Hepatocyte (in vitro differentiated cells): ENCODE measurements around the gene NXT1. TPM values are rescaled to one million over a fixed set of nuclear protein-coding genes. Genes with fewer than 3 reads are reported as not detected.

Experiments
- DNase-seq: peaks from one replicate; pipeline ENCODE4 v3.0.0-alpha.2; 2016; ENCODE audit warnings: low spot score
- H2AFZ ChIP-seq: fragments of 200-600 bp; sonication (generic); 2 replicates; pipeline ENCODE4 v1.6.0; 2016; ENCODE audit warnings: antibody characterized with exemption, mild to moderate bottlenecking
- H3K27ac ChIP-seq: fragments of 200-600 bp; sonication (generic); 2 replicates; pipeline ENCODE4 v1.5.1; 2016; ENCODE audit warnings: mild to moderate bottlenecking
- H3K27me3 ChIP-seq: fragments of 200-600 bp; sonication (generic); 2 replicates; pipeline ENCODE4 v1.6.1; 2016
- H3K36me3 ChIP-seq: fragments of 200-600 bp; sonication (generic); replicated peaks from 2 replicates; pipeline ENCODE4 v1.5.1; 2016; ENCODE audit warnings: low read depth; ENCODE audit not compliant: insufficient read depth
- H3K4me1 ChIP-seq: fragments of 200-600 bp; sonication (generic); 2 replicates; pipeline ENCODE4 v1.5.1; 2016; ENCODE audit warnings: mild to moderate bottlenecking, moderate library complexity; ENCODE audit not compliant: insufficient read depth
- H3K4me2 ChIP-seq: fragments of 200-600 bp; sonication (generic); 2 replicates; pipeline ENCODE4 v1.6.0; 2016
- H3K4me3 ChIP-seq: fragments of 200-600 bp; sonication (generic); 2 replicates; pipeline ENCODE4 v1.5.1; 2016; ENCODE audit warnings: mild to moderate bottlenecking
- H3K79me2 ChIP-seq: fragments of 200-600 bp; sonication (generic); 2 replicates; pipeline ENCODE4 v1.6.0; 2017; ENCODE audit warnings: mild to moderate bottlenecking
- H3K9me2 ChIP-seq: fragments of 200-600 bp; sonication (generic); replicated peaks from 2 replicates; pipeline ENCODE4 v1.6.0; 2017; ENCODE audit warnings: mild to moderate bottlenecking; ENCODE audit not compliant: insufficient read depth
- H3K9me3 ChIP-seq: fragments of 200-600 bp; sonication (generic); 2 replicates; pipeline ENCODE4 v1.5.1; 2016; ENCODE audit warnings: low read depth, mild to moderate bottlenecking
- H4K20me1 ChIP-seq: fragments of 200-600 bp; sonication (generic); 2 replicates; pipeline ENCODE4 v1.6.0; 2016; ENCODE audit warnings: mild to moderate bottlenecking; ENCODE audit not compliant: insufficient read depth, poor library complexity, severe bottlenecking
- CTCF ChIP-seq: fragments of 200-600 bp; sonication (generic); IDR thresholded peaks from 2 replicates; pipeline ENCODE4 v1.5.1; 2016; ENCODE audit warnings: antibody characterized with exemption, mild to moderate bottlenecking; ENCODE audit not compliant: poor library complexity
- EZH2 ChIP-seq: fragments of 200-600 bp; sonication (generic); IDR thresholded peaks from 2 replicates; pipeline ENCODE4 v1.6.1; 2016; ENCODE audit warnings: antibody characterized with exemption, mild to moderate bottlenecking, borderline replicate concordance
- EZH2phosphoT487 ChIP-seq: fragments of 200-600 bp; sonication (generic); IDR thresholded peaks from one replicate; pipeline ENCODE4 v1.6.1; 2018; ENCODE audit warnings: antibody characterized with exemption, mild to moderate bottlenecking, low read depth, moderate library complexity; ENCODE audit not compliant: unreplicated experiment, severe bottlenecking
- WGBS: methylation state at CpG from one replicate; pipeline ENCODE4 v1.1.6; 2016; ENCODE audit warnings: low lambda C conversion rate; ENCODE audit errors: missing lambda C conversion rate; 5-methylcytosine and 5-hydroxymethylcytosine counted together
- polyA plus RNA-seq: library from polyadenylated mRNA; unstranded; fragments of >200 nt; fragmentation: Nextera tagmentation; extraction: Ambion mirVana; gene quantifications from 2 replicates; pipeline ENCODE4 v1.2.1, GENCODE V29; 2016
- total RNA-seq: library from RNA; depleted of rRNA; stranded (reverse); fragments of >200 nt; gene quantifications from 2 replicates; pipeline ENCODE4 v1.2.3, GENCODE V29; 2014

Gene NXT1
- total and polyA plus RNA-seq, 2 experiments from 2014 or later: 29.7 to 36.3 TPM

GRCh38 chr20:23366384-23366783, 15.8 kb downstream of the NXT1 start:
- Histone ChIP-seq H3K4me2 (peak overlapping the region; percentile 41), H3K27me3 (no peaks in the 10 kb centered on the region), H3K79me2 (peaks cover 64% of the 10 kb centered on the region), H3K9me2 (no peaks in the 10 kb centered on the region), H3K27ac (no peak overlapping the region), H3K9me3 (no peaks in the 10 kb centered on the region), H3K4me1 (peaks cover 8% of the 10 kb centered on the region), H2AFZ (no peak overlapping the region), H3K36me3 (no peaks in the 10 kb centered on the region), H3K4me3 (no peak overlapping the region), H4K20me1 (peaks cover 25% of the 10 kb centered on the region)
- 46% methylated on average over 1 of the region's 1 CpG for WGBS
- DNase-seq: no peak
- no peak for TF ChIP-seq EZH2phosphoT487
- no peak for TF ChIP-seq CTCF
- TF ChIP-seq EZH2: no peak

- peaks cover 62% of the 10 kb centered on the region for H3K79me2 ChIP-seq
- no peaks in the 10 kb centered on the region for H3K36me3 ChIP-seq
- no peak overlapping the region for H3K4me2 ChIP-seq
- no peaks in the 10 kb centered on the region for H3K9me3 ChIP-seq
- peaks cover 8% of the 10 kb centered on the region for H3K4me1 ChIP-seq
- DNase-seq: no peak
- no peak overlapping the region for H3K4me3 ChIP-seq
- H4K20me1 ChIP-seq: peaks cover 25% of the 10 kb centered on the region
- TF ChIP-seq EZH2 (no peak), EZH2phosphoT487 (no peak), CTCF (no peak)
- no peak overlapping the region for H3K27ac ChIP-seq
- no peak overlapping the region for H2AFZ ChIP-seq
- H3K27me3 ChIP-seq: no peaks in the 10 kb centered on the region
- no peaks in the 10 kb centered on the region for H3K9me2 ChIP-seq
Observed at GRCh38 chr20:23367770-23368169, 17.2 kb downstream of the NXT1 start.

- Histone ChIP-seq H3K4me2 (no peak overlapping the region), H3K9me3 (no peaks in the 10 kb centered on the region), H3K9me2 (no peaks in the 10 kb centered on the region), H4K20me1 (peaks cover 25% of the 10 kb centered on the region), H3K4me1 (peaks cover 3% of the 10 kb centered on the region), H3K36me3 (no peaks in the 10 kb centered on the region), H3K27ac (no peak overlapping the region), H3K27me3 (no peaks in the 10 kb centered on the region), H3K79me2 (peaks cover 54% of the 10 kb centered on the region), H2AFZ (no peak overlapping the region), H3K4me3 (no peak overlapping the region)
- 85% methylated on average over 2 of the region's 2 CpGs for WGBS
- no peak for TF ChIP-seq CTCF
- no peak for TF ChIP-seq EZH2
- no peak for TF ChIP-seq EZH2phosphoT487
- no peak for DNase-seq
Observed at GRCh38 chr20:23368316-23369071, 17.9 kb downstream of the NXT1 start.
